Measurements from ENCODE around the gene NACC2.

Gene NACC2

GRCh38 chr9:136083558-136084062, 11.5 kb downstream of the NACC2 start:
- Mint-ChIP-seq H3K9me3 (no peaks in the 10 kb centered on the region), H3K4me1 (peaks cover 13% of the 10 kb centered on the region), H3K36me3 (no peaks in the 10 kb centered on the region), H3K4me3 (no peak overlapping the region), H3K27ac (no peak overlapping the region), H3K27me3 (no peaks in the 10 kb centered on the region)

DNA sequence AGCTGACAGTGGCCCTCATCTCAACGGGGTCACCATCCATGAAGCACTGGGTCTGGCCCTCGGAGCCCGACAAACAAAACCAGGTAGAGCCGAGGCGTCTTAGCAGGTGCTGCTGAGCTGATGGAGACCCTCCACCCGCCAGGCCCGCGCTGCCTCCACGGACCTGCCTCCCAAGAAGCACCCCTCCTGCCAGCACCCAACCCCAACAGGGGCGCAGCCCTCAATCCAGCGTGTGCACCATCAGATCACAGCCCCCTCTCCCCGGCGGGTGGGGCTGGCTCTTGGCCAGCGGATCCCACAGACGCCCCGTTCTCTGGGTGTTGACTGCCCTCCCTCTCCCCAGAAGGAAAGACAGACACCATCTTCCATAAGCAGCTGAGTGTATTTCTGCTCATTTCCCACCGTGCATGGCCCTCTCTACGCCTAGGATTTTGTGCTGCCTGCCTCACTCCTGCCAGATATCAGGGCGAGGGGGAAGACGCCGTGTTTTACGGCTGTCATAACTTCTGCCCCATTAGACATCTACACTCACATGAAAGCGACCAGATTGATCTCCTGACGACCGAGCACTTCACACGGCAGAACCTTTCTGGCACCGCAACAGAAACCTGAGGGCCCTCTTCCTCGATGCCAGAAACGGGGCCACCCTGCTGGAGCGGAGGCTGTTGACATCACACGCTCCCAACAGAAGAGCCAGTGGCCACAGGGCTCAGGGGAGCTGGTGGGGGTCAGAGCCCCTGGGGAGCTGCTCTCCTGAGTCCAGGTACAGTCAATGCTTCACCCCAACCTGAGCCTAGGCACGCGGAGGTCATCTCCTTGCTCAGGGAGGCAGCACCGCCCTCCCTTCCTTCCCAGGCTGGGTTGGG, 12.4 kb downstream of the NACC2 start:
- Mint-ChIP-seq H3K27ac (no peak overlapping the region), H3K27me3 (no peaks in the 10 kb centered on the region), H3K4me1 (peaks cover 13% of the 10 kb centered on the region), H3K36me3 (no peaks in the 10 kb centered on the region), H3K4me3 (no peak overlapping the region), H3K9me3 (no peaks in the 10 kb centered on the region)

GRCh38 chr9:136081826-136082495, 13.1 kb downstream of the NACC2 start:
- Mint-ChIP-seq H3K9me3 (no peaks in the 10 kb centered on the region), H3K4me3 (no peak overlapping the region), H3K27ac (no peak overlapping the region), H3K4me1 (peaks cover 17% of the 10 kb centered on the region), H3K36me3 (peaks cover 2% of the 10 kb centered on the region), H3K27me3 (no peaks in the 10 kb centered on the region)

DNA sequence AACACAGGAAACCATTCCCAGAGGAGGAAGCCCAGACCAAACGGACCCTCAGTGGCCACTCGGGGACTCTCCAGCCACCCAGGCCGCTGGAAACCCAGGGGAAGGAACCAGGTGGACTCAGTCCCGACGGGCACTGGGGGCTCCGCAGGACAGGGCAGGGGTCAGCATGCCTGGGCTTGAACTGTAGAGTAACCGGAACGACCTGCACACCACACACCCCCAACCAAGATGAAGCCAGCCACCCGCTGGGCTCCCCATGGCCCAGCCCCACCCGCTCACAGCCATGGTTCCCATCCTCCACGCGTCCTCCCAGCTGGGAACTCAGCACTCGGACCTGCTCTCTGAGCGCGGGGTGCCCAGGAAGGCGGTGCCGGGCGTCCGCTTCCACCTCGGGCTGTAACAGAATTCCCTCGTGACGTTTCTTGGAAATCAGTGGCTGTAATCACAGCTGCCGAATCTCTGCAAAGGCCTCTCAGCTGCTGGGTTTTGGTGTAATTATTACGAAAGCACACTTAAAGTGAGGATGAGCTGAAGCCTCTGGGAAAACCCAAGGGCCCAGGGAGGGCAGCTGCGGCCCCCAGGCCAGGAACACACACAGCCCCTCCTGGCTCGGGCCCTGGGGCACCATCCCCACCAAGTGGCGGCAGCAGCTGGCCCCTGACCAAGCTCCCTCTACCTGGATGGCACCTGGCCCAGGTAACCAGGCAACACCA, 13.8 kb downstream of the NACC2 start:
- no peak overlapping the region for H3K4me3 Mint-ChIP-seq
- peaks cover 2% of the 10 kb centered on the region for H3K36me3 Mint-ChIP-seq

DNA sequence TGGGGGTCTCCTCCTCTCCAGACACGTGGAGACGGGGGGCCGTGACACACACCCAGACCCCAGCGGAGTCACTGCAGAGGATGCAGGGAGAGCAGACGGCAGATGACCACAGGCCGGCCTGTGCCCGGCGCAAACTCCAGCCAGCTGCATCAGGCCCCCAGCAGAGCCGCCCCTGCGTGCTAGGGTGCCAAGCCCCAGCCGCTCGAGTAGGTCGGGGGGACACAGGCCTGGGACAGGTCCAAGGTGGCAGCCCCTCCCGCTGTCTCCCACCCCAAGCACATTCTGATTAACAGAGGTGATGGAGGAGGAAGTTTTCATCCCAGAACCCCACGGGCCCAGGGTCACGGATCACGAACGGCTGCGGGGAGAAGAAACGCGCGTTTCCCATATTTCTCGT, 14.4 kb downstream of the NACC2 start:
- no peaks in the 10 kb centered on the region for H3K27me3 Mint-ChIP-seq
- H3K4me1 Mint-ChIP-seq: peaks cover 26% of the 10 kb centered on the region
- H3K9me3 Mint-ChIP-seq: no peaks in the 10 kb centered on the region
- H3K36me3 Mint-ChIP-seq: peaks cover 2% of the 10 kb centered on the region
- H3K27ac Mint-ChIP-seq: no peak overlapping the region
- no peak overlapping the region for H3K4me3 Mint-ChIP-seq

More for the DNA sequence above, 13.8 kb downstream of the NACC2 start:
- H3K9me3 Mint-ChIP-seq: no peaks in the 10 kb centered on the region
- H3K4me1 Mint-ChIP-seq: peaks cover 21% of the 10 kb centered on the region
- no peak overlapping the region for H3K27ac Mint-ChIP-seq
- H3K27me3 Mint-ChIP-seq: no peaks in the 10 kb centered on the region

GRCh38 chr9:136079916-136080246, 15.2 kb downstream of the NACC2 start:
- Mint-ChIP-seq H3K36me3 (peaks cover 2% of the 10 kb centered on the region), H3K27me3 (no peaks in the 10 kb centered on the region), H3K4me3 (no peak overlapping the region), H3K4me1 (peaks cover 31% of the 10 kb centered on the region), H3K27ac (no peak overlapping the region), H3K9me3 (no peaks in the 10 kb centered on the region)

DNA sequence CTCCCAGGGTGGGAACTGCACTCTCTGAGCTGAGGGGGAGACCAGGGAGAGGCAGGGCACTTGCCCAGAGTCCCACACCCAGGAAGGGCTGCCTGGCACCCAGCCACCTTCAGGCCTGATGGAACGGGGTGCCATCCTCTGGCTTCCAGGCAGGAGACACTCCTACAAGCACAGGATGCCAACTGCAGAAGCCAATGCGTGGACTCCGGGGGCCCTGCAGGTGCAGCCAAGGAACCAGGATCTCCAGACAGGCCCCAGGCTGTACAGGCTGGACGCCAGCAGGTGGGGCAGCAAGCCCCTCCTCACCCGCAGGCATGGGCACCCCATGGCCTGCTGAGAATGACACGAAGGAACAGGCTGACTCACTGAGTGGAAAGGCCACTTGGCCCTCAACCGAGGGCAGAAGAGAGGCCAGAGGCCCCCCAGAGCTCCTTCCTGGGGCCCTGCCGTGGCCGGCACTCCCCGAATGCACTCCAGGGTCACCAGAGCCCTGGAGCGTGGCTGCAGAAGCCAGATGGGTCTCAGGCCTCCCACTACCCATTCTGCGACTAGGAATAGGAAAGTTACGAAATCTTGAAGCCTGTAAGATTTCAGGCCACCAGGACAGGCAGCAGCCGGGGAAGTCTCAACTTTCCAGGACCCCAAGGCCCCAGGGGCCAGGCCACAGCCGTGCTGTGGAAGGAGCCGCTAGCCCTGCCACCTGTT, 15.7 kb downstream of the NACC2 start:
- Mint-ChIP-seq H3K4me3 (no peak overlapping the region), H3K4me1 (peaks cover 27% of the 10 kb centered on the region), H3K9me3 (no peaks in the 10 kb centered on the region), H3K27me3 (no peaks in the 10 kb centered on the region), H3K27ac (no peak overlapping the region), H3K36me3 (peaks cover 2% of the 10 kb centered on the region)

GRCh38 chr9:136078498-136079011, 16.5 kb downstream of the NACC2 start:
- Mint-ChIP-seq H3K4me3 (no peak overlapping the region), H3K4me1 (peaks cover 25% of the 10 kb centered on the region), H3K27me3 (no peaks in the 10 kb centered on the region), H3K9me3 (no peaks in the 10 kb centered on the region), H3K27ac (no peak overlapping the region), H3K36me3 (peaks cover 2% of the 10 kb centered on the region)

DNA sequence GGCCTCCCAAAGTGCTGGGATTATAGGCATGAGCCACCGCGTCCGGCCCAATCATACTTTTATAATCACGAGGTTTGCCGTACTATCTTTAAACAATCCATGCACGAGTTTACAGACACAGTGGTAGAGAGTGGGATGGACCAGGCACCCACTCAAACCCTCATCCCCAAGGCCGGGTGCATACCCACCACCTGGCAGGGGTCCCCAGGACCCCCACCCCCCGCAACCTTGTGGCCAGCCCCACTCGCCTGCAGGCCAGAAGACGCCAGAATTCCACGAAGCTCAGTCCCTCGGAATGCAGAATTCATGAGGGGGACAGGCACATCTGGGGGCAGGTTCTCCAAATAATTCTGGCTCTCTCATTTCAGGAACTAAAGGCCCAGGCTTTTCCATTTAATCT, 17.1 kb downstream of the NACC2 start:
- Mint-ChIP-seq H3K4me1 (peaks cover 21% of the 10 kb centered on the region), H3K27ac (no peak overlapping the region), H3K36me3 (peaks cover 2% of the 10 kb centered on the region), H3K9me3 (no peaks in the 10 kb centered on the region), H3K27me3 (no peaks in the 10 kb centered on the region), H3K4me3 (no peak overlapping the region)

- no peaks in the 10 kb centered on the region for H3K27me3 Mint-ChIP-seq
- peaks cover 2% of the 10 kb centered on the region for H3K36me3 Mint-ChIP-seq
- H3K4me1 Mint-ChIP-seq: peaks cover 18% of the 10 kb centered on the region
- no peaks in the 10 kb centered on the region for H3K9me3 Mint-ChIP-seq
- H3K27ac Mint-ChIP-seq: no peak overlapping the region
- H3K4me3 Mint-ChIP-seq: no peak overlapping the region
Observed at GRCh38 chr9:136077491-136077890, 17.6 kb downstream of the NACC2 start.

GRCh38 chr9:136075881-136076678, 19.0 kb downstream of the NACC2 start:
- Mint-ChIP-seq H3K27me3 (no peaks in the 10 kb centered on the region), H3K4me1 (peaks cover 18% of the 10 kb centered on the region), H3K9me3 (no peaks in the 10 kb centered on the region), H3K4me3 (peak overlapping the region; percentile 76), H3K36me3 (peaks cover 2% of the 10 kb centered on the region), H3K27ac (peak overlapping the region; percentile 52)

- no peaks in the 10 kb centered on the region for H3K9me3 Mint-ChIP-seq
- H3K27ac Mint-ChIP-seq: no peak overlapping the region
- peaks cover 2% of the 10 kb centered on the region for H3K36me3 Mint-ChIP-seq
- no peaks in the 10 kb centered on the region for H3K27me3 Mint-ChIP-seq
- H3K4me3 Mint-ChIP-seq: no peak overlapping the region
- H3K4me1 Mint-ChIP-seq: peaks cover 18% of the 10 kb centered on the region
Observed at GRCh38 chr9:136075134-136075841, 19.8 kb downstream of the NACC2 start.

GRCh38 chr9:136074706-136075105, 20.4 kb downstream of the NACC2 start:
- H3K4me3 Mint-ChIP-seq: no peak overlapping the region
- H3K4me1 Mint-ChIP-seq: peaks cover 18% of the 10 kb centered on the region
- H3K27me3 Mint-ChIP-seq: no peaks in the 10 kb centered on the region

More at GRCh38 chr9:136074706-136075105, 20.4 kb downstream of the NACC2 start:
- Mint-ChIP-seq H3K9me3 (no peaks in the 10 kb centered on the region), H3K36me3 (peaks cover 4% of the 10 kb centered on the region), H3K27ac (no peak overlapping the region)
